SJCRH30 (cell line): ENCODE data around the gene MAP7D1. TPM values are rescaled to one million over a fixed set of nuclear protein-coding genes. Genes with fewer than 3 reads are reported as not detected.
"Not testable (repeated sequence)": the region's sequence is repeated elsewhere in the genome, so short reads cannot be mapped to it uniquely, and the experiment has no call there.

ENCODE experiments used
- DNase-seq, 2 experiments: peaks; one replicate each; pipeline ENCODE4 v3.0.0-alpha.2; 2015 to 2020
- H3K27ac ChIP-seq: fragments of 250-450 bp; sonication (Bioruptor Pico); 2 replicates; pipeline ENCODE4 v1.5.1; 2020; ENCODE audit warnings: mild to moderate bottlenecking, moderate library complexity
- H3K27me3 ChIP-seq: fragments of 250-450 bp; sonication (Bioruptor Pico); 2 replicates; pipeline ENCODE4 v1.5.1; 2020; ENCODE audit warnings: mild to moderate bottlenecking, moderate library complexity
- H3K36me3 ChIP-seq: fragments of 250-450 bp; sonication (Bioruptor Pico); 2 replicates; pipeline ENCODE4 v1.5.1; 2020; ENCODE audit warnings: mild to moderate bottlenecking, moderate library complexity
- H3K4me1 ChIP-seq: fragments of 250-450 bp; sonication (Bioruptor Pico); 2 replicates; pipeline ENCODE4 v1.5.1; 2020; ENCODE audit warnings: mild to moderate bottlenecking, moderate library complexity
- H3K4me3 ChIP-seq: fragments of 250-450 bp; sonication (Bioruptor Pico); 2 replicates; pipeline ENCODE4 v1.5.1; 2020; ENCODE audit warnings: mild to moderate bottlenecking, moderate library complexity
- H3K9me3 ChIP-seq: fragments of 250-450 bp; sonication (Bioruptor Pico); replicated peaks from 2 replicates; pipeline ENCODE4 v1.5.1; 2020; ENCODE audit warnings: mild to moderate bottlenecking, moderate library complexity
- total RNA-seq: library from RNA; depleted of rRNA; stranded (reverse); fragments of >200 nt; shearing (Covaris generic); gene quantifications from 2 replicates; pipeline ENCODE4 v1.2.3, GENCODE V29; 2014

The MAP7D1 gene
- total RNA-seq, 1 experiment from 2014 or later, result 96.2 TPM

DNA sequence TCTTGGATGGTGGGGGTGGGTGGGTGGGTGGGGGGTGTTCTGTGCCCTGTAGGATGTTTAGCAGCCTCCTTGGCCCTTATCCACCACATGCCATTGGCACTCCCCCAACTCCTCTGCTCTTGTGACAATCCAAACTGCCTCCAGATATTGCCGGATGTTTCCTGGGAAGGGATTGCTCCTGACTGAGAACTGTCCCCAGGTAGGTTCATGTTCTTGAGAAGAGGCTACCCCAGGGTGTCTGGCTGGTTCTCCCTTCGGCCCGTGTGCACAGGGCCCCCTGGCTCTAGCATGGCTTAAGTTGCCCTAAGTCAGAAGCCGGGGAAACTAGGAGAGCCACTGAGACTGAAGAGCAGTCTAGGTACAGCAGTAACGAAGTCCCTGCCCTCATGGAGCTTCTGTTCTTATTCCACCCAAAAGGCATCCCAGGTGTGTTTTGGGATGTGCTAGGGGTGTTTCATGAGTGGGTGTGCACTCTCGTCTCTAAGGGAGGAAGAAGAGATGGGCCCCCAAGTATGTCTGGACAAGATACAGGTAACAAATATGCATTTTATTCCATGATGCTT, 48.5 kb downstream of the MAP7D1 start:
- peak; percentile 49 to 62 for DNase-seq
- Histone ChIP-seq H3K27ac (peak overlapping the region; percentile 82), H3K4me1 (peaks cover 23% of the 10 kb centered on the region), H3K27me3 (no peaks in the 10 kb centered on the region), H3K9me3 (no peaks in the 10 kb centered on the region), H3K4me3 (peak overlapping the region; percentile 49; the same call in 1 of the 2 replicates), H3K36me3 (no peaks in the 10 kb centered on the region)

- DNase-seq, result no peak
- H3K36me3 ChIP-seq, result no peaks in the 10 kb centered on the region
- no peaks in the 10 kb centered on the region; the same call in 1 of the 2 replicates for H3K27me3 ChIP-seq
- H3K9me3 ChIP-seq, result no peaks in the 10 kb centered on the region
- no peak overlapping the region for H3K4me3 ChIP-seq
- H3K27ac ChIP-seq, result no peak overlapping the region
- peaks cover 13% of the 10 kb centered on the region for H3K4me1 ChIP-seq
Measured at GRCh38 chr1:36206323-36206858, 50.4 kb downstream of the MAP7D1 start.

DNA sequence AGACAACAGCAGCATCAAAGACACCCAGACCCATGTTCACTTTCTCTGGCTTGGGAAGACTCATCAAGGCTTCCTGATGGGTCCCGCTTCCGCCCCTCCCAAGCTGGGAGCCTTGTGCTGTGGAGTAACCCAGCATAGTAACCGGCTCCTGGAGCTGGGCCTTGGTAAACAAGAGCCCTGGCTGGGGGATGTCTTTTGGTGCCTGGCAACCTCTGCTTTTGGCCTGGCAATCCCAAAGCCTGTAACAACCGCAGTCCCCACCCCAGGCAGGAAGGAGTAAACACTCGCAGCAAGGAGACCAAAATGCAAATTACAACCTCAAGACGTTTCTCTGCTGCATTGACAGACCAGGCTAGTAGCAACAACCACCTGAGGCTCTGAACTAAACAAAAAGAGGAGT, 51.4 kb downstream of the MAP7D1 start:
- peaks cover 13% of the 10 kb centered on the region for H3K4me1 ChIP-seq
- DNase-seq, result no peak

GRCh38 chr1:36208978-36209703, 53.2 kb downstream of the MAP7D1 start:
- no peak for DNase-seq
- H3K9me3 ChIP-seq, result no peaks in the 10 kb centered on the region
- no peaks in the 10 kb centered on the region for H3K36me3 ChIP-seq
- H3K4me1 ChIP-seq, result peaks cover 5% of the 10 kb centered on the region; the same call in 1 of the 2 replicates
- H3K27ac ChIP-seq, result no peak overlapping the region
- H3K4me3 ChIP-seq, result no peak overlapping the region
- no peaks in the 10 kb centered on the region; the same call in 1 of the 2 replicates for H3K27me3 ChIP-seq

More for the DNA sequence above, 51.4 kb downstream of the MAP7D1 start:
- H3K27me3 ChIP-seq, result no peaks in the 10 kb centered on the region; the same call in 1 of the 2 replicates
- no peak overlapping the region for H3K4me3 ChIP-seq
- H3K27ac ChIP-seq, result no peak overlapping the region
- no peaks in the 10 kb centered on the region for H3K9me3 ChIP-seq
- H3K36me3 ChIP-seq, result no peaks in the 10 kb centered on the region

GRCh38 chr1:36211307-36211706, 55.3 kb downstream of the MAP7D1 start:
- Histone ChIP-seq H3K9me3 (no peaks in the 10 kb centered on the region), H3K27ac (no peak overlapping the region), H3K4me1 (no peaks in the 10 kb centered on the region), H3K27me3 (no peaks in the 10 kb centered on the region; the same call in 1 of the 2 replicates), H3K4me3 (no peak overlapping the region), H3K36me3 (no peaks in the 10 kb centered on the region)
- no peak for DNase-seq

GRCh38 chr1:36211841-36212240, 55.9 kb downstream of the MAP7D1 start:
- no peak overlapping the region for H3K27ac ChIP-seq
- no peak for DNase-seq

GRCh38 chr1:36212782-36213181, 56.8 kb downstream of the MAP7D1 start:
- H3K27me3 ChIP-seq, result no peaks in the 10 kb centered on the region; the same call in 1 of the 2 replicates
- no peak overlapping the region for H3K4me3 ChIP-seq
- H3K9me3 ChIP-seq, result no peaks in the 10 kb centered on the region
- H3K27ac ChIP-seq, result no peak overlapping the region
- H3K36me3 ChIP-seq, result no peaks in the 10 kb centered on the region
- no peak for DNase-seq
- no peaks in the 10 kb centered on the region for H3K4me1 ChIP-seq

More at GRCh38 chr1:36211841-36212240, 55.9 kb downstream of the MAP7D1 start:
- H3K27me3 ChIP-seq, result no peaks in the 10 kb centered on the region; the same call in 1 of the 2 replicates
- H3K4me1 ChIP-seq, result no peaks in the 10 kb centered on the region
- H3K9me3 ChIP-seq, result no peaks in the 10 kb centered on the region
- no peaks in the 10 kb centered on the region for H3K36me3 ChIP-seq
- H3K4me3 ChIP-seq, result no peak overlapping the region

- H3K27ac ChIP-seq, result no peak overlapping the region
- H3K4me3 ChIP-seq, result no peak overlapping the region
- 0 out of 2 replicates have a peak, but pooled peaks cover 1% of the 10 kb centered on the region for H3K4me1 ChIP-seq
- no peaks in the 10 kb centered on the region for H3K9me3 ChIP-seq
- H3K27me3 ChIP-seq, result no peaks in the 10 kb centered on the region
- peak in 1 of 2 experiments; percentile 24 for DNase-seq
- H3K36me3 ChIP-seq, result no peaks in the 10 kb centered on the region
Measured at GRCh38 chr1:36217670-36218069, 61.7 kb downstream of the MAP7D1 start.

- DNase-seq, H3K4me3 ChIP-seq, H3K9me3 ChIP-seq, H3K27ac ChIP-seq, H3K27me3 ChIP-seq, H3K36me3 ChIP-seq: not testable (repeated sequence)
- peaks cover 10% of the 10 kb centered on the region; the same call in 1 of the 2 replicates for H3K4me1 ChIP-seq
Measured at GRCh38 chr1:36221901-36222300, 65.9 kb downstream of the MAP7D1 start.

GRCh38 chr1:36222481-36223380, 66.8 kb downstream of the MAP7D1 start:
- H3K4me3 ChIP-seq, result peak overlapping the region; percentile 81
- peaks cover 10% of the 10 kb centered on the region; the same call in 1 of the 2 replicates for H3K4me1 ChIP-seq
- no peaks in the 10 kb centered on the region for H3K27me3 ChIP-seq
- H3K36me3 ChIP-seq, result peaks cover 13% of the 10 kb centered on the region
- peak overlapping the region; percentile 90; the same call in 1 of the 2 replicates for H3K27ac ChIP-seq
- no peaks in the 10 kb centered on the region for H3K9me3 ChIP-seq
- no peak for DNase-seq

- H3K4me3 ChIP-seq, result peak overlapping the region; percentile 81
- peaks cover 16% of the 10 kb centered on the region for H3K36me3 ChIP-seq
- peak; percentile 14 to 58 for DNase-seq
- no peaks in the 10 kb centered on the region for H3K9me3 ChIP-seq
- no peaks in the 10 kb centered on the region for H3K27me3 ChIP-seq
- peak overlapping the region; percentile 90 for H3K27ac ChIP-seq
- H3K4me1 ChIP-seq, result peaks cover 10% of the 10 kb centered on the region; the same call in 1 of the 2 replicates
Measured at GRCh38 chr1:36223381-36223995, 67.5 kb downstream of the MAP7D1 start.

- H3K36me3 ChIP-seq, result peaks cover 22% of the 10 kb centered on the region
- DNase-seq, result peak; percentile 100
Measured at GRCh38 chr1:36223996-36224536, 68.1 kb downstream of the MAP7D1 start, which contains the start of gene THRAP3. TSS of gene THRAP3 (plus strand) at chr1:36224443. CDS start at chr1:36282564, 58,121 bp downstream.

DNA sequence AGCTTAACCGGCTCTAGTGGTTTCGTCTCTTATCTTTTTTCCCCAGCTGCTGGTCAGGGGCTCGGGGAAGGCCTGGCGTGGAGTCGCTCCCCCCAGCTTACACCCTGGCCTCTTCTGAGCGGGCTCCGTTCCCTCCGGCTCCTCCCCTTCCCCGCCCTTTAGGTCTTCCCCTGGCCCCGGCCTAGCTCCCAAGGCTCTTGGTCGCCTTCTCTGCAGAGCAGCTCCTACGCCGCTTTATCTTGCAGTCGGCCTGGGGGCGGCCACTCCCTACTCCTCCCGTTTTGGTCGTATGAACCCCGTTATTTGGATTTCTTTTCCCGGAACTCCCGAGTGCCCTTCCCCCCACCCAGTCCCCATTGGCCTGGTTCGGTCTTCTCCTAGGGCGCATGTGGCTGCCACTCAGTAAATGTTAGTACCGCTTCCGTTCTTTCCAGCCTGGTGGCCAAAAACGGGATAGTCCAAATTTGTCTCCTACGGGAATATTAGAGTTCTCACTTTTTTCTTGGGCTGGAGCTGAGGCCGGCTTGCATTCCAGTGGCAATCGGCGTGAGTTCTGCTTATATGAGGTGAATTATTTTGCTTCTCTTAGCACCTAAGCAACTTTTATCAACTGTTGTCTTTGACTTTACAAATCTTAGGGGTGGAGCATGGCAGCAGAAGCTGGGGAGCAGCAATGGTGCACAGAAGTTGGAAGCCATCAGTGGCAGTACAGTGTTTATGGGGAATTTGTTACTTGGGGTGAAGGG, 68.8 kb downstream of the MAP7D1 start:
- H3K4me3 ChIP-seq, result peak overlapping the region; percentile 81

More at GRCh38 chr1:36223996-36224536, 68.1 kb downstream of the MAP7D1 start, which contains the start of gene THRAP3:
- Histone ChIP-seq H3K9me3 (no peaks in the 10 kb centered on the region), H3K27me3 (no peaks in the 10 kb centered on the region), H3K4me3 (peak within 1 kb of the TSS; percentile 81), H3K4me1 (peaks cover 10% of the 10 kb centered on the region; the same call in 1 of the 2 replicates), H3K27ac (peak within 1 kb of the TSS; percentile 90)

More for the DNA sequence above, 68.8 kb downstream of the MAP7D1 start:
- no peaks in the 10 kb centered on the region for H3K9me3 ChIP-seq
- no peaks in the 10 kb centered on the region for H3K27me3 ChIP-seq
- H3K36me3 ChIP-seq, result peaks cover 22% of the 10 kb centered on the region
- peak overlapping the region; percentile 90 for H3K27ac ChIP-seq
- peak; percentile 88 to 92 for DNase-seq
- H3K4me1 ChIP-seq, result peaks cover 10% of the 10 kb centered on the region; the same call in 1 of the 2 replicates
